OCI-LY7 (cell line): ENCODE results near the gene TPST1. TPM values are rescaled to one million over a fixed set of nuclear protein-coding genes. Genes with fewer than 3 reads are reported as not detected.

ENCODE experiments used
- BruUV-seq: library from RNA; stranded (reverse); fragments of 400-500 nt; replicated peaks from 2 replicates; lab custom pipeline; 2021; lab: Mats Ljungman, UMichigan
- CTCF ChIA-PET: fragments of 300-600 bp; sonication (Branson Sonifier 250); formaldehyde crosslinking; loops from one replicate; lab custom pipeline; 2022; ENCODE audit warnings: antibody characterized with exemption; ENCODE audit not compliant: unreplicated experiment; lab: Charles Lee
- POLR2A ChIA-PET: fragments of 300-600 bp; sonication (Branson Sonifier 250); formaldehyde crosslinking; loops from one replicate; lab custom pipeline; 2022; ENCODE audit warnings: antibody characterized with exemption; lab: Charles Lee
- DNase-seq: peaks from one replicate; pipeline ENCODE4 v3.0.0-alpha.2; 2015; ENCODE audit warnings: low spot score
- H2AFZ ChIP-seq: fragments of 200-600 bp; sonication (generic), shearing (Covaris generic); 2 replicates; pipeline ENCODE4 v1.6.1; 2014; ENCODE audit warnings: mild to moderate bottlenecking, antibody characterized with exemption, low read length, moderate library complexity
- H3K27ac ChIP-seq: fragments of 200-600 bp; sonication (generic); 2 replicates; pipeline ENCODE4 v1.5.1; 2014; ENCODE audit warnings: mixed run types, low read depth, mild to moderate bottlenecking, moderate library complexity, low read length, inconsistent platforms; ENCODE audit not compliant: poor library complexity, severe bottlenecking
- H3K36me3 ChIP-seq: fragments of 200-600 bp; sonication (generic); 2 replicates; pipeline ENCODE4 v1.6.1; 2014; ENCODE audit warnings: mild to moderate bottlenecking, antibody characterized with exemption, low read length, moderate library complexity, mixed read lengths; ENCODE audit not compliant: insufficient read depth
- H3K4me1 ChIP-seq: fragments of 200-600 bp; sonication (generic); 2 replicates; pipeline ENCODE4 v1.5.1; 2014; ENCODE audit warnings: mild to moderate bottlenecking, low read length; ENCODE audit not compliant: insufficient read depth, poor library complexity, severe bottlenecking
- H3K4me2 ChIP-seq: fragments of 200-600 bp; sonication (generic); 2 replicates; pipeline ENCODE4 v1.6.1; 2014; ENCODE audit warnings: mild to moderate bottlenecking, low read length
- H3K4me3 ChIP-seq: fragments of 200-600 bp; sonication (generic); 2 replicates; pipeline ENCODE4 v1.5.1; 2014; ENCODE audit warnings: mild to moderate bottlenecking, low read depth, low read length; ENCODE audit not compliant: poor library complexity, severe bottlenecking
- H3K79me2 ChIP-seq: fragments of 200-600 bp; sonication (generic); 2 replicates; pipeline ENCODE4 v1.6.1; 2016; ENCODE audit warnings: low read depth, mild to moderate bottlenecking, low read length, moderate library complexity, mixed read lengths; ENCODE audit not compliant: insufficient read depth
- H3K9me2 ChIP-seq: fragments of 200-600 bp; sonication (generic); 2 replicates; pipeline ENCODE4 v1.6.1; 2016; ENCODE audit warnings: mild to moderate bottlenecking, low read length, mixed read lengths; ENCODE audit not compliant: insufficient read depth
- H3K9me3 ChIP-seq: fragments of 200-600 bp; sonication (generic); 2 replicates; pipeline ENCODE4 v1.6.1; 2014; ENCODE audit warnings: mild to moderate bottlenecking, mixed run types, low read length, mixed read lengths
- H4K20me1 ChIP-seq: fragments of 200-600 bp; sonication (generic); 2 replicates; pipeline ENCODE4 v1.6.1; 2014; ENCODE audit warnings: mild to moderate bottlenecking, antibody characterized with exemption, low read length, moderate library complexity, mixed read lengths; ENCODE audit not compliant: insufficient read depth
- EZH2phosphoT487 ChIP-seq: fragments of 200-600 bp; sonication (generic); IDR thresholded peaks from 2 replicates; pipeline ENCODE4 v1.6.1; 2018; ENCODE audit warnings: low read depth, borderline replicate concordance, mild to moderate bottlenecking, mixed run types, antibody characterized with exemption, low read length, moderate library complexity, mixed read lengths
- intact Hi-C: fragments of 100-400 bp; cut with micrococcal nuclease; formaldehyde crosslinking; loops from one replicate; pipeline ENCODE4 v1.10.0; 2022; ENCODE audit not compliant: unreplicated experiment
- total RNA-seq, 2 experiments: library from RNA; depleted of rRNA in 1 of 2; stranded (reverse); fragments of >200 nt in 1 of 2; shearing (Covaris generic) in 1 of 2; gene quantifications; 2 replicates each; pipeline ENCODE4 v1.2.3, GENCODE V29; 2014 to 2022
- TF ChIP-seq, protein P1 (sequence below): fragments of 200-600 bp; sonication (generic); conservative IDR thresholded peaks from 2 replicates; pipeline ENCODE4 v1.5.1; 2014; ENCODE audit warnings: mild to moderate bottlenecking, antibody characterized with exemption, low read length, moderate library complexity, mixed read lengths

The TPST1 gene
- total RNA-seq, 2 experiments from 2014 or later = 3.5 to 6.6 TPM

DNA sequence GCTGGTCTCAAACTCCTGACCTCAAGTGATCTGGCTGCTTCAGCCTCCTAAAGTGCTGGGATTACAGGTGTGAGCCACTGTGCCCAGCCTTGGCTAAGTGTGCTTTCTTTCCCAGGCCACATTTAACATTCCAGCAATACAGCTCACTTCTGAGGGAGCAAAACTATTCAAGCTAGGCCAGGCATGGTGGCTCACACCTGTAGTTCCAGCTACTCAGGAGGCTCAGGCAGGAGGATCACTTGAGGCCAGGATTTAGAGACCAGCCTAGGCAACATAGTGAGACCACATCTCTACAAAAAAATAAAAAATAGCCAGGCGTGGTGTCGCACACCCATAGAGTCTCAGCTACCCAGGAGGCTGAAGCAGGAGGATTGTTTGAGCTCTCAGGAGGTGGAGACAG is 23.3 kb upstream of the TPST1 start:
- Histone ChIP-seq H3K36me3 (no peaks in the 10 kb centered on the region), H3K9me2 (no peaks in the 10 kb centered on the region), H3K4me3 (no peak overlapping the region), H3K4me2 (no peak overlapping the region), H3K79me2 (no peaks in the 10 kb centered on the region), H3K4me1 (no peaks in the 10 kb centered on the region), H3K27ac (no peak overlapping the region), H2AFZ (no peak overlapping the region), H3K9me3 (no peaks in the 10 kb centered on the region), H4K20me1 (no peaks in the 10 kb centered on the region)
- no TSS peak for BruUV-seq
- intact Hi-C loops = no loop called here
- CTCF ChIA-PET = no interaction called here
- TF ChIP-seq, protein P1, sequence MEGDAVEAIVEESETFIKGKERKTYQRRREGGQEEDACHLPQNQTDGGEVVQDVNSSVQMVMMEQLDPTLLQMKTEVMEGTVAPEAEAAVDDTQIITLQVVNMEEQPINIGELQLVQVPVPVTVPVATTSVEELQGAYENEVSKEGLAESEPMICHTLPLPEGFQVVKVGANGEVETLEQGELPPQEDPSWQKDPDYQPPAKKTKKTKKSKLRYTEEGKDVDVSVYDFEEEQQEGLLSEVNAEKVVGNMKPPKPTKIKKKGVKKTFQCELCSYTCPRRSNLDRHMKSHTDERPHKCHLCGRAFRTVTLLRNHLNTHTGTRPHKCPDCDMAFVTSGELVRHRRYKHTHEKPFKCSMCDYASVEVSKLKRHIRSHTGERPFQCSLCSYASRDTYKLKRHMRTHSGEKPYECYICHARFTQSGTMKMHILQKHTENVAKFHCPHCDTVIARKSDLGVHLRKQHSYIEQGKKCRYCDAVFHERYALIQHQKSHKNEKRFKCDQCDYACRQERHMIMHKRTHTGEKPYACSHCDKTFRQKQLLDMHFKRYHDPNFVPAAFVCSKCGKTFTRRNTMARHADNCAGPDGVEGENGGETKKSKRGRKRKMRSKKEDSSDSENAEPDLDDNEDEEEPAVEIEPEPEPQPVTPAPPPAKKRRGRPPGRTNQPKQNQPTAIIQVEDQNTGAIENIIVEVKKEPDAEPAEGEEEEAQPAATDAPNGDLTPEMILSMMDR = no peak
- TF ChIP-seq EZH2phosphoT487 = no peak
- POLR2A ChIA-PET = interaction anchor here (0.6 to 0.7 kb wide), 3 partner anchors 15 to 637 kb away, joined by 3 read pairs; no protein-coding TSS in a partner anchor
- DNase-seq = no peak

- DNase-seq = no peak
- POLR2A ChIA-PET = interaction anchor here (0.6 kb wide), 1 partner anchor 58 kb away, joined by 5 read pairs; no protein-coding TSS in a partner anchor
- H3K27ac ChIP-seq = no peak overlapping the region
- H3K9me2 ChIP-seq = no peaks in the 10 kb centered on the region
- H3K36me3 ChIP-seq = no peaks in the 10 kb centered on the region
- CTCF ChIA-PET = no interaction called here
- BruUV-seq = no TSS peak
- H3K79me2 ChIP-seq = no peaks in the 10 kb centered on the region
- TF ChIP-seq, protein P1 = no peak
- no peak for TF ChIP-seq EZH2phosphoT487
- no peaks in the 10 kb centered on the region for H4K20me1 ChIP-seq
- H3K4me2 ChIP-seq = no peak overlapping the region
- no peaks in the 10 kb centered on the region for H3K9me3 ChIP-seq
- intact Hi-C loops = no loop called here
- H3K4me3 ChIP-seq = no peak overlapping the region
- H2AFZ ChIP-seq = no peak overlapping the region
- H3K4me1 ChIP-seq = no peaks in the 10 kb centered on the region
These were observed 22.2 kb upstream of the TPST1 start for GRCh38 chr7:66182920-66183319.

DNA sequence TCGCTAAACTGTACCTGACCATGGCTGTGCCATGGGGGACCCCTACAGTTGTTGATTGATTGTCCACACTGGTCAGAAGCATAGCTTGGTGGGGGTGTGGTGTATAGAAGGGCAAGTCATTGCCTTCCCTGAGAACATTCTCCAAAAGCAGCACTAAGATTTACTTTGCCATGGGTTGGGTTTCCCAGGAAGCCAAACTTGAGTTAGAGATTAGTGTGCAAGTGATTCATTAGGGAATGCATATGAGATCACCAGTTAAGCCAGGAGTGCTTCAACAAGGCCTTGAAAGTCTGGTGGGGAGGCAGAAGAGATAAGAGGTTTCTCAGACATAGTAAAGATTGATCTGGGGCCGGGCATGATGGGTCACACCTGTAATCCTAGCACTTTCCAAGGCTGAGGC is 21.4 kb upstream of the TPST1 start:
- intact Hi-C loops = no loop called here
- ChIA-PET POLR2A (no interaction called here), CTCF (no interaction called here)
- no peak for DNase-seq
- no peaks in the 10 kb centered on the region for H3K9me3 ChIP-seq
- H3K4me1 ChIP-seq = no peaks in the 10 kb centered on the region
- TF ChIP-seq, protein P1 = no peak
- no peak for TF ChIP-seq EZH2phosphoT487
- BruUV-seq = no TSS peak
- H3K9me2 ChIP-seq = no peaks in the 10 kb centered on the region
- no peak overlapping the region for H3K4me3 ChIP-seq
- no peaks in the 10 kb centered on the region for H3K79me2 ChIP-seq
- H3K27ac ChIP-seq = no peak overlapping the region
- H4K20me1 ChIP-seq = no peaks in the 10 kb centered on the region
- no peaks in the 10 kb centered on the region for H3K36me3 ChIP-seq
- no peak overlapping the region for H2AFZ ChIP-seq
- no peak overlapping the region for H3K4me2 ChIP-seq
